GM19324 (cell line): ENCODE data around the gene HSD17B3.
"Not testable (repeated sequence)": the region's sequence is repeated elsewhere in the genome, so short reads cannot be mapped to it uniquely, and the experiment has no call there.

Experiments used
- ATAC-seq: cut with Tn5 transposase; IDR thresholded peaks from one replicate; pipeline ENCODE4 v1.9.1; 2021; ENCODE audit warnings: mild to moderate bottlenecking, moderate library complexity; ENCODE audit not compliant: unreplicated experiment, low FRiP score

The HSD17B3 gene

GRCh38 chr9:96202971-96203780, 98.8 kb downstream of the HSD17B3 start:
- ATAC-seq: no peak

- ATAC-seq: no peak
These were observed 100.8 kb downstream of the HSD17B3 start for GRCh38 chr9:96201140-96201539.

GRCh38 chr9:96199006-96199405, 103.0 kb downstream of the HSD17B3 start:
- no peak for ATAC-seq

- ATAC-seq: no peak
These were observed 106.4 kb downstream of the HSD17B3 start for GRCh38 chr9:96195541-96195940.

GRCh38 chr9:96193236-96193755, 108.7 kb downstream of the HSD17B3 start:
- no peak for ATAC-seq

GRCh38 chr9:96192710-96193109, 109.3 kb downstream of the HSD17B3 start:
- no peak for ATAC-seq

GRCh38 chr9:96189995-96190394, 112.0 kb downstream of the HSD17B3 start:
- no peak for ATAC-seq

GRCh38 chr9:96189581-96189980, 112.4 kb downstream of the HSD17B3 start:
- not testable (repeated sequence) for ATAC-seq

GRCh38 chr9:96188571-96188970, 113.4 kb downstream of the HSD17B3 start:
- ATAC-seq: no peak

- ATAC-seq: no peak
These were observed 114.8 kb downstream of the HSD17B3 start for GRCh38 chr9:96187151-96187555.

GRCh38 chr9:96186591-96187011, 115.4 kb downstream of the HSD17B3 start:
- ATAC-seq: no peak

- no peak for ATAC-seq
These were observed 116.3 kb downstream of the HSD17B3 start for GRCh38 chr9:96185518-96186156.
